ENCODE data around the gene PEX14. TPM values are rescaled to one million over a fixed set of nuclear protein-coding genes. Genes with fewer than 3 reads are reported as not detected.

Gene PEX14
- total and polyA plus RNA-seq, 9 of the 15 experiments (the other 6 are each of a cell fraction or from before 2014, with no cell fraction given): 2.6 to 45.7 (median 22.7) TPM

DNA sequence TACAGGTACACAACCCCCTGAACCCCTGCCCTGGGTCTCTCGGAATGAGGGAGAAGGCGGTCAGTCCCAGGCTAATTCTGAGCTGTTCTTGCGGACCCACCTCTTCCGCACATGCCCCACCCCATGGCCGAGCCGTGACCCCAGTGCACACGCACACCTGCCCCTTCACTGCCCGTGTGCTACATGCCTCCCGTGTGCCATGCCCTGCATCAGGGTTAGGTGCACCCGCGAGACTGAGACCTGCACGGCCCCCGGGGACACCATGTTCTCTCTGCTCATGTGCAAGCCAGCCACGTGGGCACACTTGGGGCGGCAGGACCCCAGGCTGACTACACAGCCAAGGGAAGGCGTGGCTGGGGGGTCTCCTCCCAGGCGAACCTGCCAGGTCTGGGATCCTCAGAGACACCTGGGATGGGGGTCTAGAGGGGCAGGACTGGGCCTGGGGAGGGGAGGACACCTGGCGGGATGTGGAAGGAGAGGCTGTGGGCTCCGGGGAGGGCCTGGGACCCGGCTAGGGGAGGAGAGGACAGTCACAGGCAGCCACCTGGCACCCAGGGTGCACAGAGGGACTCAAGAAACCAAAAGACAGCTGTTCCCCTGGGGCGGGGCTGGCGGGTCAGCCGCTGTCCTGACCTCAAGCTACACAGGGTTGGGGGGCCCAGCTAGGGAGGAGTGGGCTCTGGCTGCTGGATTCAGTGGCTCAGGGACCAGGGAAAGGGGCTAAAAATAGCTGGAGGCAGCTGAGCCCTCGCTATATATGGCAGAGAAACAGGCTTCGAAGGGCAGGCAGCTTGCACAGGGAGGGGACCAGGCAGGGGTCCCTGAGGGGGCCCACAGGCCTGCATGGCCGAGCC is 188.3 kb downstream of the PEX14 start:
- BruUV-seq (replicated peaks): no TSS peak
- Histone ChIP-seq H3K36me3 (ENCODE audit: control insufficient read depth, insufficient read depth, low read length) (no peaks in the 10 kb centered on the region), H3K4me1 (replicated peaks in 1 of 2; ENCODE audit: control insufficient read depth in 2 of 2, insufficient read depth in 2 of 2, low read length in 2 of 2) (peaks cover 0 to 59% of the 10 kb centered on the region in 2 experiments; a peak in 2 of 5 replicates), H3K9ac (ENCODE audit: insufficient read depth in 1 of 2, low read depth in 2 of 2, low read length in 2 of 2) (no peak overlapping the region), H3K9me3 (replicated peaks; ENCODE audit: control insufficient read depth, insufficient read depth, low read depth, low read length) (peaks cover 3% of the 10 kb centered on the region; the same call in 1 of the 2 replicates), H3K4me3 (no peak overlapping the region), H3K9me1 (ENCODE audit: control insufficient read depth, insufficient read depth, low read length) (no peaks in the 10 kb centered on the region), H4K20me1 (replicated peaks; ENCODE audit: control insufficient read depth, insufficient read depth, low read length) (peaks cover 32% of the 10 kb centered on the region), H2AFZ (ENCODE audit: low read depth, low read length) (no peak overlapping the region), H3K27me3 (ENCODE audit: control insufficient read depth in 2 of 2, insufficient read depth in 2 of 2, low read length in 2 of 2) (peaks cover 36 to 82% of the 10 kb centered on the region in 2 experiments), H3K79me2 (ENCODE audit: control insufficient read depth, insufficient read depth, low read length) (no peaks in the 10 kb centered on the region), H3K4me2 (ENCODE audit: insufficient read depth, low read length) (no peak overlapping the region), H3K27ac (ENCODE audit: extremely low read depth, low read depth, low read length) (no peak overlapping the region)
- ChIA-PET POLR2A (no interaction called here), CTCF (ENCODE audit: low intra/inter-chr PET ratio) (no interaction called here)
- TF ChIP-seq NRF1 (conservative IDR thresholded peaks at IDR 0.05 in 1 of 2, IDR thresholded peaks at IDR 0.05 in 1 of 2) (0 out of 4 replicates have a peak, but pooled peaks of 1 of the 2 experiments have one; percentile 11), EP300 (IDR thresholded peaks at IDR 0.05; ENCODE audit: low read length) (no peak)
- in situ Hi-C loops (cut with MboI) (no loop called here), intact Hi-C loops (cut with micrococcal nuclease) (no loop called here)
- DNase-seq (ENCODE audit: extremely low read depth in 1 of 4, low spot score in 3 of 4) (no peak), ATAC-seq (no peak), FAIRE-seq (no peak)
- 6% methylated on average over 20 of the region's 26 CpGs for WGBS (ENCODE audit: insufficient coverage, low coverage, missing lambda C conversion rate)

- ChIA-PET POLR2A (no interaction called here), CTCF (ENCODE audit: low intra/inter-chr PET ratio) (no interaction called here)
- peak; percentile 53 for ATAC-seq
- H3K9me1 ChIP-seq (ENCODE audit: control insufficient read depth, insufficient read depth, low read length): no peaks in the 10 kb centered on the region
- no peak for FAIRE-seq
- no peak overlapping the region for H3K9ac ChIP-seq (ENCODE audit: insufficient read depth in 1 of 2, low read depth in 2 of 2, low read length in 2 of 2)
- peaks cover 41 to 82% of the 10 kb centered on the region in 2 experiments for H3K27me3 ChIP-seq (ENCODE audit: control insufficient read depth in 2 of 2, insufficient read depth in 2 of 2, low read length in 2 of 2)
- H3K4me1 ChIP-seq (replicated peaks in 1 of 2; ENCODE audit: control insufficient read depth in 2 of 2, insufficient read depth in 2 of 2, low read length in 2 of 2): peaks cover 0 to 60% of the 10 kb centered on the region in 2 experiments; a peak in 2 of 5 replicates
- in situ Hi-C loops (cut with MboI) (no loop called here), intact Hi-C loops (cut with micrococcal nuclease) (no loop called here)
- no peak overlapping the region for H3K4me2 ChIP-seq (ENCODE audit: insufficient read depth, low read length)
- no peaks in the 10 kb centered on the region for H3K36me3 ChIP-seq (ENCODE audit: control insufficient read depth, insufficient read depth, low read length)
- no peak overlapping the region for H2AFZ ChIP-seq (ENCODE audit: low read depth, low read length)
- H3K4me3 ChIP-seq: no peak overlapping the region
- TF ChIP-seq PCBP1 (IDR thresholded peaks at IDR 0.05; ENCODE audit: low read depth, low read length, poor library complexity, severe bottlenecking) (peak; percentile 28), TSC22D4 (tag; IDR thresholded peaks at IDR 0.05) (no peak)
- BruUV-seq (replicated peaks): no TSS peak
- 3% methylated on average over 9 of the region's 15 CpGs for WGBS (ENCODE audit: insufficient coverage, low coverage, missing lambda C conversion rate)
- peaks cover 37% of the 10 kb centered on the region for H4K20me1 ChIP-seq (replicated peaks; ENCODE audit: control insufficient read depth, insufficient read depth, low read length)
- H3K27ac ChIP-seq (ENCODE audit: extremely low read depth, low read depth, low read length): no peak overlapping the region
- no peak for DNase-seq (ENCODE audit: extremely low read depth in 1 of 4, low spot score in 3 of 4)
- H3K9me3 ChIP-seq (replicated peaks; ENCODE audit: control insufficient read depth, insufficient read depth, low read depth, low read length): peaks cover 3% of the 10 kb centered on the region; the same call in 1 of the 2 replicates
- H3K79me2 ChIP-seq (ENCODE audit: control insufficient read depth, insufficient read depth, low read length): no peaks in the 10 kb centered on the region
Measured at GRCh38 chr1:10663678-10664035, 188.9 kb downstream of the PEX14 start.
